Fibroblast of skin of scalp (primary cell): ENCODE results near the gene CD300E. TPM values are rescaled to one million over a fixed set of nuclear protein-coding genes. Genes with fewer than 3 reads are reported as not detected.
"Not testable (repeated sequence)": the region's sequence is repeated elsewhere in the genome, so short reads cannot be mapped to it uniquely, and the experiment has no call there.

Source experiments
- DNase-seq: peaks from one replicate; pipeline ENCODE4 v3.0.0-alpha.2; 2013
- polyA plus RNA-seq, 2 experiments: library from polyadenylated mRNA; unstranded; fragments of 120-200 nt; gene quantifications; one replicate each; pipeline ENCODE4 v1.2.1, GENCODE V29; 2013; ENCODE audit not compliant: insufficient read length in 2 of 2

CD300E gene, protein sequence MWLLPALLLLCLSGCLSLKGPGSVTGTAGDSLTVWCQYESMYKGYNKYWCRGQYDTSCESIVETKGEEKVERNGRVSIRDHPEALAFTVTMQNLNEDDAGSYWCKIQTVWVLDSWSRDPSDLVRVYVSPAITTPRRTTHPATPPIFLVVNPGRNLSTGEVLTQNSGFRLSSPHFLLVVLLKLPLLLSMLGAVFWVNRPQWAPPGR
- polyA plus RNA-seq (2013, experiment 1 of 2; ENCODE audit: insufficient read length), result not detected
- not detected for polyA plus RNA-seq (2013, experiment 2 of 2; ENCODE audit: insufficient read length)

DNA sequence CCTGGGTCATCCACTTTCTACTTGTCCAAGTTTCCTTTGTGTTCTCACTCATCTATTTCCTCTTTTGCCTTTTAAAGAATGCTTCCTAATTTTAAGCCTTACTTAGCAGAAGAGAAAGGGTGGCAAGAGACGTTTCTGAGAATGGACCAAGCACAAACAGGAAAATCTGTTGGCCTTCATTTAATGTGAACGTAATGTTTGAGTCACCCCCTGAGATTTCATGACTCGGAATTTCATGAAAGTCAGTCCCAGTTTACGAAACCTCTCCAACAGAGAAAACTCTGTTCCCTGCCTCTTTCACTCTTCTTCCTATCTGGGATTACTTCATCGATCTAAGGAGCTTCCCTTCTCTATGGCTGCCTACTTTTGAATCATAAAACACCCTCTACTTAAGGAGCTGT is at the start of gene CD300E:
Gene CD300E (minus strand): TSS at position 46 of the 401 bp plus-strand sequence. CDS start 117 bp downstream, outside the sequence.
- no peak for DNase-seq

- DNase-seq, result peak; percentile 79
Measured at GRCh38 chr17:74671031-74671771, 47.7 kb upstream of the CD300E start.

GRCh38 chr17:74670329-74670728 is 46.8 kb upstream of the CD300E start:
- no peak for DNase-seq

GRCh38 chr17:74663561-74663960 is 40.0 kb upstream of the CD300E start:
- DNase-seq, result no peak

GRCh38 chr17:74659889-74660288 is 36.4 kb upstream of the CD300E start:
- no peak for DNase-seq

GRCh38 chr17:74658620-74659019 is 35.1 kb upstream of the CD300E start:
- DNase-seq, result no peak

GRCh38 chr17:74654742-74655141 is 31.2 kb upstream of the CD300E start:
- DNase-seq, result no peak

DNA sequence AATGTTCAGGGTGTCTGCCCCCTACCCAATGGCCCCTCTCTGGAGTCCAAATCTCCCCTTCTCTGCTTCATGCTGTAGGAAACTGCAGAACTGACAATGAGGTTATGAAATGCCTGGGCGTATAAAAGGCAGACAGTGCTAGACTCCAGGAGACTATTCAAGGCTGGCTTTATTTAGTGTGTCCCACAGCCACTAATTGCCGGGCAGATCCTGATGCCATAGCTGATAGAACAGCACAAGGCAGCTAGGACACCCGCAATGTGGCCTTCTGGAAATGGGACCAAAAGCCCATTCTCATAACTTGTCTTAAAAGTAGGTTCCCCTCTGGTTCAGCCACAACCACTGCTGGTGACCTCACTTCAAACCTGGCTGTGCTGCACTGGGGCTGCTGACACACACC is 28.5 kb upstream of the CD300E start:
- no peak for DNase-seq

DNA sequence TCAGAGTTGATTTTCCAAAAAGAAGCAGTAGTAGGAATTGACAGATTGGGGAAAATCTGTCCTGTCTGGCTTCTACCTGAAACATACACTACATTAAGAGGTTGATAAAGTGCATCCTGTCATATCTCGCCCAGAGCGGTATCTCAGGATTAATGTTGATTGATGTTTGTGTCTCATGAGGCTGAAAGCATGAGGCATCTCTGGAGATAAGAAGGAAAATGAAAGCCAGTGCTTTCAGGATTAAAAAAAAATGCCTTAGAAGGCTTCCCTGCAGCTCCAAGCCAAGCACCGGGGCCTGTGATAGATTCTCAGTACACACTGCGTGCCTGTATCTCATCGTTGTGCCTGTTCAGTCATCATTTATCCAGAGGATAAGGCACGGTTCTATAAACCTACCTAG is 26.4 kb upstream of the CD300E start:
- DNase-seq, result no peak

DNA sequence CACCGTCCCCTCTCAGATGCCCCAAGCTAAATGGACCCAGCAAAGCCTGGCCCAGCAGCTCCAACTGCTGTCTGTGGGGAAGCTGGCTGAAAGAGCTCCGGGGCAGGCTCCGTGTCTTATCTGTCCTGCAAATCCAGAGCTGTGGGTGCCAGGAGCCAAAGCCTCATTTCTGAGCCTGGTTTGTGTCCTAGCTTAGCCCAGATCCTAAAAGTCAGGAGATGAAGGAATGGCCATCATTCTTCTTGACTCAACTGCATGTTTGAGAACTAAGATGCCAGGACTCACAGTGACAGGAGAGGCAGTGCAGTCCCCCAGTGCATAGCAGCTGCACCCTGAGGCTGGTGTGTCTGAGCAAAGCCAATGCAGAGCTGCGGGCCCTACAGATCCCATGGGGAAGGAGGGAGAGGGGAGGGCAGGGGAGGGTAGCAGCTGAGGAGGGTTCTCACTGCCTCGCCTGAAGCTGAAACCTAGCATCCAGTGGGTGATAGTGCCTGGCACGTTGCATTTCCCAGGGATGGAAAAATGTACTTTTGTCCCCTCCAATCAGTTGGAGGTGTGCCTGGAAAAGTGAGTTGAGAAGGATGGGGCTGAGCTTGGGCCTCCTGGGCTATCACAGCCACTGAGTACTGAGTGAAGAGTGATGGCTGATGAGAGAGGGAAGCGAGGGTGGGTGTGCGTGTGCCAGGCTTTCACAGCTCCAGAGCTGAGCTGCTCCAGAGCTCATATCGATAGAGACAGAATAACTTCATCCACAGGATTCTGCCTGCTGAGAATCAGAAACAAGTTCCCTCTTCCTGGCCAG is 24.5 kb upstream of the CD300E start:
- DNase-seq, result no peak

DNA sequence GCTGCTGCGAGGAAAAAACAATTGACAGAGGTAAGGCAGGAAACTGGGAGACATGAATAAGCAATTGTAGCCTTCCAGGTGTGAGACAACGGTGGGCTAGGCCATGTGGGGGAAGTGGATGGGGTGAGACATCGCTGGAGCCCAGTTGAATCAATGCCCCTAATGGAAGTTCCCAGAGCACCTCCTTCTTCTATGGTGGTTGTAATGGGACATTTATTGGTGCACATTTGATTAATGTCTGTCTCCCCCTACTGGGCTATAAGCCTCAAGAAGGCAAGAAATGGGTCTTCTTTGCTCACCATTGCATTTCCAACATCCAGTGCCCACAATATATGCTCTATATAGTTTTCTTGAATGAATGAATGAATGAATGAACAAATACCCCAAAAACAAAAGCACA is 22.7 kb upstream of the CD300E start:
- no peak for DNase-seq

DNA sequence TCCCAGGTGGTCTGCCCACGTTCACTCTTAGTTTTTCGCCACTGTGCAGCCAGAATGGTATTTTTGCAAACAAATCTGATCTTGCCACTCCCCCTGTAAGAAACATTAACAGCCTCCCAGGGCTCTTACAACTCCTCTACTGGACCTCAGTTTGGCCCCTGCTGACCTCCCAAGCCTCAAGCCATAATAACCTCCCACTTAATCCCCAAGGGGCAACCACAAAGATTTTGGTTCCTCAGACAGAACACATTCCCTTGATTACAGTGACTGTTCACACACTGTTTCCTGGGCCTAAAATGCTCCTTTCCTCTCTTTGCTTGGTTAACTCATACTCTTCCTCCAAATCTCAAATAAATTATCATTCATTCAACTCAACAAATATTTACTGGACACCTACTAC is 21.5 kb upstream of the CD300E start:
- DNase-seq, result no peak

DNA sequence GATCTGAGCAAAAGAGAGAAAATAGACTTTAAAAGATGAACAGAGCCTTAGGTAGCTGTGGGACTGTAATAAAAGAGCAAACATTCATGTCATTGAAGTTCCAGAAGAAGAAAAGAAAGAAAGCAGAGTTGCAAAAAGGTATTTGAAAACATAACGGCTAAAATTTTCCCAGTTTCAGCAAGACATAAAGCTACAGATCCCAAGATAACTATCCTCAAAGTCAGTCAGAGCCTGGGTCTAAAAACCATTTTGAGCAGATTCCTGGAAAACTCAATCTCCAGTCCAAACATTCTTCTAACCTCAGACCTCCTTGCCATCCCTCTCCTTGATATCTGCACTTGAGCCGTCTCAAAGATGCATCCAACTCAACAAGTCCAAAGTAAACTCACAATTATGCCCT is 20.9 kb upstream of the CD300E start:
- no peak for DNase-seq

- DNase-seq, result no peak
Measured at GRCh38 chr17:74643826-74644225, 20.3 kb upstream of the CD300E start.

DNA sequence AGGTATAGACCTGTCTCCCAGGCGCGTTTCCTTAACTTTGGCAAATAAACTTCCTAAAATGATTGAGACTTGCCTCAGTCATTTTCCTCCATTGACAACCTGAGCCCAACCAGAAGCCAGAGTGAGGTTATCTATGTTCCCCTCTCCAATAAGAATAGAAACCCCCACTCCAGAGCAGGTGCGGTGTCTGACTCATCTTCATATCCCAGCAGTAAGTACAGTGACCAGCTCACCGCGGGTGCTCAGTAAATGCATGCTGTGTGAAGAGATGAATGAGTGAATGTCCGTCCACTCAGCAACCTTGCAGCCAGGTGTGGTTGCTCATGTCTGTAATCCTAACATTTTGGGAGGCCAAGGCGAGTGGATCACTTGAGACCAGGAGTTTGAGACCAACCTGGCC is 19.5 kb upstream of the CD300E start:
- no peak for DNase-seq

GRCh38 chr17:74642556-74642955 is 19.0 kb upstream of the CD300E start:
- no peak for DNase-seq

- no peak for DNase-seq
Measured at GRCh38 chr17:74641958-74642298, 18.4 kb upstream of the CD300E start.

DNA sequence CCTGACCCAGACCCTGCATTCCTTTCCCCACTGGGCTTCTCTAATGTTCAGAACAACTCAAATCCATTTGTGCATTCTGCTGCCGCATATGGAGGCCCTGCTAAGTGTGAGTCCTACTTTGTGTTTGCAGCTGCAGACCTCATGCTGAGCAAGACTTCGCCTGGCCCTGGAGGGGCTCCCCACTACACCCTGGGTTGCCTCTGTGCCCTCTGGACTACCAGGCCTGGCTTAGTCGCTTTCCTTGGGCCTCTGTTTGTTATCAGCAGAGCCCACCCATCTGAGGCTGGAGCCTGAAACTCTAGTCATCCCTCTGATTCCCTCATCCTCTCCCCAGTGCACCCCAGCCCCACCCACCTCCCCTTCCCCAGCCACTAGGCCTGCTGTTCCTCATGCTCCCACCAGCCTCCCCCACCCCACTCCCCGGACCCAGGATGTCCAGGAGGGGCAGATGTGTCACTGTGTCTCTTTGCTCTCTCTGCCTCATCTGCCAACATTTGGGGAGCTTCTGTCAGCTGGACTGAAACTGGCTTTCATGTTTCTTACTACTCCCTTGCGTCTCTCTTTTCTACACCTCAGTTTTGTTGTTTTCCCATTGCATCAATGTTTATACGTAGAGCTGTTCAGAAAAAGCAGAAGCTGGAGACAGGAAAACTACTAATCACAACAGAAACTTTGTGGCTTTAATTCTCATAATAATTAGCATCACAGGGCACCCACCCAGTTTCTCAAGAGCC is 17.9 kb upstream of the CD300E start:
- DNase-seq, result no peak

- DNase-seq, result no peak
Measured at GRCh38 chr17:74639704-74640151, 16.2 kb upstream of the CD300E start.

- DNase-seq, result no peak
Measured at GRCh38 chr17:74637926-74638325, 14.4 kb upstream of the CD300E start.

GRCh38 chr17:74637265-74637664 is 13.7 kb upstream of the CD300E start:
- no peak for DNase-seq

GRCh38 chr17:74636541-74637085 is 13.1 kb upstream of the CD300E start:
- not testable (repeated sequence) for DNase-seq
